Activated effector memory CD4-positive, alpha-beta T cell treated with Interleukin-2 at 50 U/mL for 16 hours (primary cell): ENCODE measurements around the gene TRABD2B.

Experiments
- DNase-seq: peaks from one replicate; pipeline ENCODE4 v3.0.0-alpha.2; 2020

TRABD2B gene

DNA sequence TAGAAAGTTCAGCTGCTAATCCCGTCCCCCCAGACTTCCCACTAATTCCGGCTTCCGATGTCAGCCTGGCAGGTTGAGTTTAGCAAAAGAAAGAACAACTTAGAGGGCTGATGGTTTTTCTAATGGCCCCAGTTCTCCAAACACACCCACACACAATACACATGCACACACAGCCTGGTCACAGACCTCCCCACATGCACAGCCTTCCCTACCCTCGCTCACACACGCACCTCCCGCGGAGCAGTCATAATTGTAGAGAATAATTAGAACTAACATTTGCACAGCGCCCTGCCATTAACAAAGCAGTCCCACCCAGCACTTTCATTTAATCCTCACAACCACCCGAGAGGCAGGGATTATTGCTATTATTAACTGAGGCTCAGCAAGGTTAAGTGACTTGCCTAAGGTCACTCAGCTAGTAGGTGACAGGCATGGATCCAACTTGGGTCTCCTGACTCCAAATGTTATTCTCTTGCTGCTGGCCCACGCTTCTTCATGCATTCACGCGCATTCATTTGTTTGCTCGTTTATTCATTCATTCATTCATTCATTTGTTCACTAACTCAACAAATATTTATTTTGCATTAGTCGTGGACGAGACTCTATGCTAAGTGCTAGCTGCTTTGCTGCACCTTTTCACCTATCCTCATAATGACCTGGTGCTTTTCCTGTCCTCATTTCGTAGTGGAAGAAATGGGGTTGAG is 284.4 kb downstream of the TRABD2B start:
- DNase-seq = no peak

DNA sequence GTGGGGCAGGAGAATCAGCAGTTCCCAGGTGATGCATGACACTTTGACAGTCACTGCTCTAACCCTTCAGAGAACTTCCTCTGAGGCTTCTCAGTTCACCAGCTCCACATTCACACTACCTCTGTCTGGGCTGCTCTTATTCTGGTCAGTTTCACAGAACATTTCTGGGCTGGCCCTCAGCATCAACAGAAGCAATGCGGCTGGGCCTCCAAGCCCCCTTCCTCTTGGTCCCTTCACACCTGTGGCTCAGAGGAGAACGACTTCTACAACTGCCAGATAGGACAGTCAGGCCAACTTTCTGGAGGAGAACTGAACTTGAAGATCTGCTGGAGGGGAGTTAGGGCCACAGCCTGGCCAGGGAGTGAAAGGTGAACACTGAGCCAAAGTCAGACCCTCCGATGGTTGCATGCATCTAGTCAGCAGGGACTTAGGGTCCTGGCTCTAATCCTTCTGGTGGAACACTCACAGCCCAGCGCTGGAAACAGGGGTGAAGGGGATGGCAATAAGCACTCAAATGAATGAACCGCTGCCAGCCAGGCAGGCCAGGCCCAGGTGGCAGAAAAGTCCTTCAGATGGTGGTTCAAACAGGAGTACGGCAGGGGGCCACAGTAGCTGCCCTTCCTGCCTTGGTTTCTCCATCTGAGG is 285.2 kb downstream of the TRABD2B start:
- no peak for DNase-seq

DNA sequence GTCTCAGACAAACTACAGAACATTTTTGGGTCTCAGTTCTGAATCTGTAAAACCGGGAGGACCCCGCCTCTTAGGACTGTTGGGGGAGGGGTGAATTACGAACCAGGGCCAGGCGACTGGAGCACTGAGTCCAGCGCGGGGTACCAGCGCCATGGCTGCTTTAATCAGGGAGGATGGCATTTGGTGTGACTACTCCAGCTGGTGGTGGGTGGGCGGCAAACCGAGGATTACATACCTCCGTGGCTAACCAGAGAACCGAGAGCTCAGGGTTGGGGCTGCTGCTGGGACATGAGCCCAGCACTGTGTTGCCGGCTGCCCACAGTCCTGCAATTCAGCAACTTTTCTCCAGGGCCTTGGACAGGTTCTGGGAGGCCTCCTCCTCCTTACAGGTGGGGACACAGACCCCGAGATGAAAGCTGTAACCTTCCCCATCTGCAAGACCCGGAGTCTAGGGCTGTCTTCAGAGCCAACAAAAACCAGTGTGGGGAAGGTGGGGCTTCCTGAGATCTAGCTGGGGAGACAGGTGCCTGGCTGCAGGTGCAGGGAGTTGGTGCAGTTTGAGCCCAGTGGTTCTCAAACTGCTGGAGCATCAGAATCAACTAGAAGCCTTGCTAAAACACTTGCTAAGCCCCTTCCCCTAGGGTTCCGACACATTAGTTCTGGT is 285.9 kb downstream of the TRABD2B start:
- DNase-seq = no peak
